Osteocyte (in vitro differentiated cells): ENCODE measurements around the gene ACTL7B. TPM values are rescaled to one million over a fixed set of nuclear protein-coding genes. Genes with fewer than 3 reads are reported as not detected.

Experiments
- DNase-seq: peaks from one replicate; pipeline ENCODE4 v3.0.0; 2021; ENCODE audit warnings: mixed read lengths; ENCODE audit not compliant: unreplicated experiment; ENCODE audit errors: extremely low spot score
- H3K27ac Mint-ChIP-seq: one replicate; pipeline ENCODE4 v1.8.0; 2021; ENCODE audit warnings: mild to moderate bottlenecking, mixed read lengths; ENCODE audit not compliant: unreplicated experiment
- H3K27me3 Mint-ChIP-seq: one replicate; pipeline ENCODE4 v1.8.0; 2021; ENCODE audit warnings: mixed read lengths; ENCODE audit not compliant: unreplicated experiment
- H3K36me3 Mint-ChIP-seq: one replicate; pipeline ENCODE4 v1.8.0; 2021; ENCODE audit warnings: mixed read lengths; ENCODE audit not compliant: unreplicated experiment
- H3K4me1 Mint-ChIP-seq: one replicate; pipeline ENCODE4 v1.8.0; 2021; ENCODE audit warnings: mixed read lengths; ENCODE audit not compliant: unreplicated experiment
- H3K4me3 Mint-ChIP-seq: one replicate; pipeline ENCODE4 v1.8.0; 2021; ENCODE audit warnings: mild to moderate bottlenecking, moderate library complexity, mixed read lengths; ENCODE audit not compliant: unreplicated experiment
- H3K9me3 Mint-ChIP-seq: one replicate; pipeline ENCODE4 v1.8.0; 2021; ENCODE audit warnings: mixed read lengths; ENCODE audit not compliant: unreplicated experiment
- total RNA-seq: library from RNA; stranded (reverse); gene quantifications from 2 replicates; pipeline ENCODE4 v1.2.1, GENCODE V29; 2021
- TF ChIP-seq, protein P1 (sequence below): fragments of 200-600 bp; sonication (generic); IDR thresholded peaks from 2 replicates; pipeline ENCODE4 v1.5.0; 2021; ENCODE audit warnings: antibody characterized with exemption, mild to moderate bottlenecking, moderate library complexity

The ACTL7B gene
- total RNA-seq, 1 donor from 2014 or later, result not detected

DNA sequence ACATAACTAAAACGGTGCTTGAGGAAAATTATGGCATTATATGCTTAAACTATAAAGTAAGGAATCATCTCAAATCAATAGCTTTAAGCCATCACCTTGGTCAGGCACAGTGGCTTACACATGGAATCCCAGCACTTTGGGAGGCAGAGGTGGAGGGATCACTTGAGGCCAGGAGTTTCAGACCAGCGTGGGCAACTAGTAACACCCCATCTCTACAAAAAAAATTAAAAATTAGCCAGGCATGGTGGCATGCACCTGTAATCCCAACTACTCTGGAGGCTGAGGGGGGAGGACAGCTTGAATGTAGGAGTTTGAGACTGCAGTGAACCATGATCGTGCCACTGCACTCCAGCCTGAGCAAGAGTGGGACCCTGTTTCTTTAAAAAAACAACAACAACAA lies 28.9 kb upstream of the ACTL7B start:
- H3K4me3 Mint-ChIP-seq, result no peak overlapping the region
- TF ChIP-seq, protein P1, sequence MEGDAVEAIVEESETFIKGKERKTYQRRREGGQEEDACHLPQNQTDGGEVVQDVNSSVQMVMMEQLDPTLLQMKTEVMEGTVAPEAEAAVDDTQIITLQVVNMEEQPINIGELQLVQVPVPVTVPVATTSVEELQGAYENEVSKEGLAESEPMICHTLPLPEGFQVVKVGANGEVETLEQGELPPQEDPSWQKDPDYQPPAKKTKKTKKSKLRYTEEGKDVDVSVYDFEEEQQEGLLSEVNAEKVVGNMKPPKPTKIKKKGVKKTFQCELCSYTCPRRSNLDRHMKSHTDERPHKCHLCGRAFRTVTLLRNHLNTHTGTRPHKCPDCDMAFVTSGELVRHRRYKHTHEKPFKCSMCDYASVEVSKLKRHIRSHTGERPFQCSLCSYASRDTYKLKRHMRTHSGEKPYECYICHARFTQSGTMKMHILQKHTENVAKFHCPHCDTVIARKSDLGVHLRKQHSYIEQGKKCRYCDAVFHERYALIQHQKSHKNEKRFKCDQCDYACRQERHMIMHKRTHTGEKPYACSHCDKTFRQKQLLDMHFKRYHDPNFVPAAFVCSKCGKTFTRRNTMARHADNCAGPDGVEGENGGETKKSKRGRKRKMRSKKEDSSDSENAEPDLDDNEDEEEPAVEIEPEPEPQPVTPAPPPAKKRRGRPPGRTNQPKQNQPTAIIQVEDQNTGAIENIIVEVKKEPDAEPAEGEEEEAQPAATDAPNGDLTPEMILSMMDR, result no peak
- no peak for DNase-seq
- peaks cover 7% of the 10 kb centered on the region for H3K4me1 Mint-ChIP-seq
- H3K27ac Mint-ChIP-seq, result no peak overlapping the region
- peaks cover 5% of the 10 kb centered on the region for H3K9me3 Mint-ChIP-seq
- no peaks in the 10 kb centered on the region for H3K27me3 Mint-ChIP-seq
- H3K36me3 Mint-ChIP-seq, result peaks cover 44% of the 10 kb centered on the region

DNA sequence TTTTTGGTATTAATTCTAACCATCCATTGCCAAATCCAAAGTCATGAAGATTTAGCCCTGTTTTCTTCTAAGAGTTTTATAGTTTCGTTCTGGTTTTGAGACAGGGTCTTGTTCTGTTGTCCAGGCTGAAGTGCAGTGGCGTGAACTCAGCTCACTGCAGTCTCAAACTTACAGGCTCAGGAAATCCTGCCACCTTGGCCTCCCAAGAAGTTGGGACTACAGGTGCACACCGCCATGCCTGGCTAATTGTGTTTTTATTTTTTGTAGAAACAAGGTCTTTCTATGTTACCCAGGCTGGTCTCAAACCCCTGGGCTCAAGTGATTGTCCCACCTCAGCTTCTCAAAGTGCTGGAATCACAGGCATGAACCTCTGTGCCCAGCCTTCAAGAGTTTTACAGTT lies 27.3 kb upstream of the ACTL7B start:
- DNase-seq, result no peak
- Mint-ChIP-seq H3K27ac (no peak overlapping the region), H3K9me3 (peaks cover 5% of the 10 kb centered on the region), H3K4me1 (peaks cover 7% of the 10 kb centered on the region), H3K4me3 (no peak overlapping the region), H3K27me3 (no peaks in the 10 kb centered on the region), H3K36me3 (peaks cover 53% of the 10 kb centered on the region)
- TF ChIP-seq, protein P1, result no peak

DNA sequence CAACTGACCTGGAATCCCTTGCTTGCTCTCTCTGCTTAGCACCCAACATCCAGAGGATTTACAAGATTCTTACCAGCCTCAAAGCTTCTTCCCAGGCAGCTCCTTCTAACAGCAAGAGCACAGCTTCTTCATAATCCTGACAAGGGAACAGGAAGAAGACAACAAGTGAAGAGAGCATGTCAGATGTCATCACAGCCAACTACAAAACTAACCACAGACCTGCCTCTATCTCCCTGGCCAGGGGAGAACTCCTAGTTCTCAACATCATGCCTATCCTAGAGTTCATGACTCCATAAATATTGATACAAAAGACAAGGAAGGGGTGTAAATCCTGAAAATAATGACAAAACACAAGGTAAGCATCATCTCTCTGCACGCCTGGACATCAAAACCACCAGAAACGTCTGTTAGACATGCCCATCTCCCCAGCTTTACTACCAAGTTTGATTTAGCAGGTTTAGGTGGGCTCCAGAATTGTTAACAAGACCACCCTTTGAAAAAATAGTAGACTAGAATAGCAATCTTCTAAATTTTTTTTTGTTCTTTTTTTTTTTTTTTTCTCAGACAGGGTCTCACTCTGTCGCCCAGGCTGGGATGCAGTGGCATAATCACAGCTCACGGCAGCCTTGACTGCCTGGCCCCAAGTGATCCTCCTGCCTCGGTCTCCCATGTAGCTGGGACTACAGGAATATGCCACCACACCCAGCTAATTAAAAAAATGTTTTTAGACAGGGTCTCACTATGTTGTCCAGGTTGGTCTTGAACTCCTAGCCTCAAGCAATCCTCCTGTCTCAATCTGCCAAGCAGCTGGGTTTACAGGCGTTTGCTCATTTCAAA lies 26.5 kb upstream of the ACTL7B start:
- peaks cover 57% of the 10 kb centered on the region for H3K36me3 Mint-ChIP-seq

DNA sequence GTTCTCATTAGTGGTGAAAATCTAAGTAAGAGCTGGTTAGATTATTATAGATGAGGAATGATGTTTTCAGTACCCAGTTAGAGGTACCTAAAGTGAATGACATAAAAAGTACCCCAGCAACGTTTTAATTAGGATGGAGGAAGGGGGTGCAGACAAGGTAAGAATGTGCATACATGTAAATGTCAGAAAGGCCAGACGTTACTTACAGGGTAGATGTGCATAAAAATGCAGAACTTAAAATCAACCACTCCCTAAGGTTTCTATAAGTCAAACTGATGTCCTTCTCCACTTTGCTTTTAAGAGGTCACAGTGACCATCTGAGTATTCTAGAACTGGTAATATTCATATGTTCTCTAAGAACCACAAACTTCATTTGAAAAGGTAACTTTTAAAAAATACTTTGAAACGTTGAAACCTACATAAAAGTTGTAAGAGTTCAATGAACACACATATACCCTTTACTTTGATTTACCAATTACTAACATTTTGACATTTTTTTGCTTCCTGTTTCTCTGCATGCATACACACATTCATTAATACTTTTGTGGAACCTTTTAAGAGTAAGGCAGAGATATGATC lies 25.0 kb upstream of the ACTL7B start:
- Mint-ChIP-seq H3K27me3 (no peaks in the 10 kb centered on the region), H3K4me3 (no peak overlapping the region), H3K9me3 (peaks cover 5% of the 10 kb centered on the region), H3K27ac (no peak overlapping the region), H3K36me3 (peaks cover 61% of the 10 kb centered on the region), H3K4me1 (peaks cover 3% of the 10 kb centered on the region)
- TF ChIP-seq, protein P1, result no peak
- DNase-seq, result no peak

More for the DNA sequence above, 26.5 kb upstream of the ACTL7B start:
- Mint-ChIP-seq H3K27ac (no peak overlapping the region), H3K4me3 (no peak overlapping the region), H3K27me3 (no peaks in the 10 kb centered on the region), H3K9me3 (peaks cover 5% of the 10 kb centered on the region), H3K4me1 (peaks cover 7% of the 10 kb centered on the region)
- TF ChIP-seq, protein P1, result no peak
- DNase-seq, result no peak

DNA sequence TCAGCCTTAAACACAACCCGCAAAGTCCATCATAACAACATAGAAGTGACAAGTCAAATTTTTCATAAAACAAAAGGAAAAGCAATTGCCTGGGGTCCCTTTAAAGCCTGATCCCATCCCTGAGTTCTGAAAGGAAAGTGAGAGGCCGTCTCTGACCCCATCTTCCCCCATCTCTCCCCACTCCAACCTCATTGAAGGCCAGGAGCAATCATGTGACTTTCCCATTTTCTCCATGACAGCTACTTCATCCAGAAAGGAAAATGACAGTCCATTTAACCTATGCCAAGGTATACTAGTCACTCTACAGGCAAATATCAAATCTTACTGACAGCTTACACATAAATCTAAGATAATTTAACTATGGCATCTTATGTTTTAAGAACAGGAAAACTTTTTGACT lies 21.7 kb upstream of the ACTL7B start:
- Mint-ChIP-seq H3K9me3 (no peaks in the 10 kb centered on the region), H3K27ac (no peak overlapping the region), H3K27me3 (no peaks in the 10 kb centered on the region), H3K4me1 (no peaks in the 10 kb centered on the region), H3K36me3 (peaks cover 77% of the 10 kb centered on the region), H3K4me3 (no peak overlapping the region)
- TF ChIP-seq, protein P1, result no peak
- no peak for DNase-seq
